ENCODE results near the gene RIT2.

RIT2 gene

GRCh38 chr18:43115076-43115921 is at the start of gene RIT2:
Gene RIT2, minus strand, starts transcription at chr18:43115685.
- DNase-seq = no peak

GRCh38 chr18:43161528-43161927 is 46.0 kb upstream of the RIT2 start:
- DNase-seq = no peak

- DNase-seq = no peak
Measured at GRCh38 chr18:43160509-43160908, 45.0 kb upstream of the RIT2 start.

- no peak for DNase-seq
Measured at GRCh38 chr18:43159926-43160325, 44.4 kb upstream of the RIT2 start.

- no peak for DNase-seq
Measured at GRCh38 chr18:43159086-43159770, 43.7 kb upstream of the RIT2 start.

GRCh38 chr18:43158381-43158780 is 42.9 kb upstream of the RIT2 start:
- DNase-seq = no peak

GRCh38 chr18:43155842-43156241 is 40.4 kb upstream of the RIT2 start:
- DNase-seq = no peak

- no peak for DNase-seq
Measured at GRCh38 chr18:43148231-43148630, 32.7 kb upstream of the RIT2 start.

GRCh38 chr18:43141208-43141607 is 25.7 kb upstream of the RIT2 start:
- DNase-seq = no peak

- DNase-seq = no peak
Measured at GRCh38 chr18:43139288-43139946, 23.9 kb upstream of the RIT2 start.

GRCh38 chr18:43134876-43135275 is 19.4 kb upstream of the RIT2 start:
- no peak for DNase-seq

- no peak for DNase-seq
Measured at GRCh38 chr18:43130716-43131260, 15.3 kb upstream of the RIT2 start.

GRCh38 chr18:43129946-43130524 is 14.6 kb upstream of the RIT2 start:
- no peak for DNase-seq

- DNase-seq = no peak
Measured at GRCh38 chr18:43125471-43125870, 10.0 kb upstream of the RIT2 start.

GRCh38 chr18:43122955-43123354 is 7.5 kb upstream of the RIT2 start:
- no peak for DNase-seq

GRCh38 chr18:43116699-43117294 is 1.3 kb upstream of the RIT2 start:
- no peak for DNase-seq

GRCh38 chr18:43113220-43113895 is 2.1 kb downstream of the RIT2 start:
- no peak for DNase-seq

- DNase-seq = no peak
Measured at GRCh38 chr18:43108882-43109281, 6.6 kb downstream of the RIT2 start.

GRCh38 chr18:43108469-43108868 is 7.0 kb downstream of the RIT2 start:
- DNase-seq = no peak

GRCh38 chr18:43093646-43094045 is 21.8 kb downstream of the RIT2 start:
- no peak for DNase-seq

GRCh38 chr18:43092539-43092938 is 22.9 kb downstream of the RIT2 start:
- no peak for DNase-seq

- no peak for DNase-seq
Measured at GRCh38 chr18:43081396-43081795, 34.1 kb downstream of the RIT2 start.
